ENCODE data around the gene COMT.

- TF ChIP-seq CTCF (IDR thresholded peaks at IDR 0.05) (no peak), POLR2A (IDR thresholded peaks at IDR 0.05) (no peak)
Observed at GRCh38 chr22:19951346-19951745, 9.8 kb downstream of the COMT start.
